Activated CD8-positive, alpha-beta memory T cell treated with anti-CD3 and anti-CD28 coated beads, Interleukin-2, amount 50 U/mL, for 24 hours (primary cell): Measurements from ENCODE around the gene DENND11.

ENCODE experiments used
- DNase-seq: peaks from one replicate; pipeline ENCODE4 v3.0.0-alpha.2; 2020; ENCODE audit errors: extremely low read depth

Gene DENND11, protein sequence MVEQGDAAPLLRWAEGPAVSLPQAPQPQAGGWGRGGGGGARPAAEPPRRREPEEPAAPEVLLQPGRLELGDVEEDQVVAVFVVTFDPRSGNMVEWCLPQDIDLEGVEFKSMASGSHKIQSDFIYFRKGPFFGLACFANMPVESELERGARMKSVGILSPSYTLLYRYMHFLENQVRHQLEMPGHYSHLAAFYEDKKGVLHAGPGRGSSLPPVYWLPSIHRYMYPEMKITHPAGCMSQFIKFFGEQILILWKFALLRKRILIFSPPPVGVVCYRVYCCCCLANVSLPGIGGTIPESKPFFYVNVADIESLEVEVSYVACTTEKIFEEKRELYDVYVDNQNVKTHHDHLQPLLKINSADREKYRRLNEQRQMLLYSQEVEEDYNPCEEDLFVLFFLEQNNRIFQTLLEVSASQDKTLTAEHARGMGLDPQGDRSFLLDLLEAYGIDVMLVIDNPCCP

DNA sequence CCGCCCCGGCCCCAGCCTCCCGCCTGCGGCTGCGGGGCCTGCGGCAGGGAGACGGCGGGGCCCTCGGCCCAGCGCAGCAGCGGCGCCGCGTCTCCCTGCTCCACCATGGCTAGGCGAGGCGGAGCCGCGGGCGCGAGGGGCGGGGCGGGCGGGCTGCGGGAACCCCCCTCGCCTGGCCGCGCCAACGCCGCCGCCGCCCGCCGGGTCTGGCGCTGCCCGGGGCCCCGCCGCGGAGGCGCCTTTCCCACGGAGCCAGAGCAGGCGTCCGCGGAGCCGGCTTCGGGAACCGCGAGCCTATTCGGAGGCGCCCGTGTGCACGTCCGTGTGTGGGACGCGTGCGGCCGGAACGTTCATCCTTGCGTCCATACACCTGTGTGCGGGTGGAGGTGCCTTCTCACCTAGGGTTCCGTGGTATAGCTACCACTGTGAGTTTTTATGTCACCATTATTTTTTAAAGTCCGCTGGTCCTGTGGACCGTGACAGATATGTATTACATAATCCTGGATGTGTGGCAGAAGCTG, at the start of gene DENND11:
TSS of gene DENND11 (minus strand) at position 120 of the 521 bp plus-strand sequence. CDS start at position 107, 13 bp downstream.
- DNase-seq: no peak

DNA sequence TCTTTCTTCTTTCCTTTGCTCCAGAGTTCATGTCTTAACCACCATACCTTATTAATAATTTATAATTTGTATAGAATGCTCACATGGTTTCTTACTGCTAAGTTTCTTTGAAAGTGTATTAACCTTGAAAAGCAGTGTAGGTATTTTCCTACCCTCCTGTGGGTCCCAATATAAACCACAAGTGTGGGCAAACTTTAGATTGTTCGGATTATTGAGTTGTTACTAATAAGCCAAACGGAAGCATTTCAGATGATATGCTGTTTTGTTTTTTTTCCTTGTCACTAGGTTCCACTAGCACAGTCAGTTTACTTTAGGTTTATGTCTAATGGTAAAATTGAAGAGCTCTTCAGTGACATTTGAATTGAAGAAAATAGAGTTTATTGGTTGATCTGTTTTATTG, 46.4 kb upstream of the DENND11 start:
- DNase-seq: no peak

GRCh38 chr7:141744131-141744530, 42.2 kb upstream of the DENND11 start:
- DNase-seq: no peak

GRCh38 chr7:141742229-141742628, 40.3 kb upstream of the DENND11 start:
- no peak for DNase-seq

DNA sequence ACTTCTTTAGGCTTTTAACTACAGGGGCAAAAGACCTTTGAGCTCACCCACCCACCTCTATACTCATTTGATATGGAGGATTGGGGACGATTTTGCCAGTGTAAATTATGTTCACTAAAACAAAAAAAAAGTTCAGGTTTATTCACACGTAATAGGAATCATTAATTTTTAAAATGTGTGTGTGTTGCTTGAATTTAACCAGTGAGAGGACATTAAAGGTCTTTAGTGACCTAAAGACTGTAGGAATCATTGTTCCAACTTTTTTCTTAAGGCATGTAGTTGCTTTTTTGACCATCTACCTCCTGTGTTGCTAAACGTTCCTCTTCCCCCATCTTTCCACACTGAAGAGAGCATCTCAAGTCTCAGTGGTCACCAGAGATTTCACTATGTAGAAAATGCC, 37.3 kb upstream of the DENND11 start:
- DNase-seq: no peak

- DNase-seq: no peak
Observed at GRCh38 chr7:141738592-141739013, 36.6 kb upstream of the DENND11 start.

GRCh38 chr7:141737836-141738591, 36.0 kb upstream of the DENND11 start, which contains the start of gene SSBP1:
SSBP1 (plus strand) TSS chr7:141738358; CDS start chr7:141739167, 809 bp downstream.
- DNase-seq: peak; percentile 81

- DNase-seq: no peak
Observed at GRCh38 chr7:141737118-141737835, 35.3 kb upstream of the DENND11 start.

DNA sequence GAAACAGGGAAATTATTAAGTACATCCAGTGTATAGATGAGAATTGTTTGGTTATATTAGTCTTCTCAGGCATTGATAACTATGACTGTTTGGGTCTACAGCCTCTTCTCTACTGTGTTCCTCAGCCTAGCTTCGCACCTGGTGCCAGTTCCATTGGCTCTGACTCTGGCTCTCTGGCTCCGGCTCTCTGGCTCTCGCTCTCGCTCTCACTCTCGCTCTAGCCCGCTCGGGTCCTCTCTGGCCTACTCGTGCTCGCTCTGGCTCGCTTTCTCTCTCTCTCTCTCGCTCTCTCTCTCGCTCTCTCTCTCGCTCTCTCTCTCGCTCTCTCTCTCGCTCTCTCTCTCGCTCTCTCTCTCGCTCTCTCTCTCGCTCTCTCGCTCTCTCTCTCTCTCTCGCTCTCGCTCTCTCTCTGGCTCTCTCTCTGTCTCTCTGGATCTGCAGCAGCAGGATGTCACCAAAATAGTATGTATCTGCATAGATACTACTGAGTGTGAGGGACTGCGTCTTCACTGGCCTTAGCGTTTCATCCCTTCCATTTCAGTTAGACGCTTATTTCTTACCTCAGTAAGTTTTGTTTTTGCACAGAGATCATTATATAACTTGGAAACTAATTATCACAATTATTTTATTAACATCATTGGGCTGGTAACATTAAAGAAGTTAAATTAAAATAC, 29.6 kb upstream of the DENND11 start:
- no peak for DNase-seq

- DNase-seq: no peak
Observed at GRCh38 chr7:141729020-141729419, 27.1 kb upstream of the DENND11 start.

DNA sequence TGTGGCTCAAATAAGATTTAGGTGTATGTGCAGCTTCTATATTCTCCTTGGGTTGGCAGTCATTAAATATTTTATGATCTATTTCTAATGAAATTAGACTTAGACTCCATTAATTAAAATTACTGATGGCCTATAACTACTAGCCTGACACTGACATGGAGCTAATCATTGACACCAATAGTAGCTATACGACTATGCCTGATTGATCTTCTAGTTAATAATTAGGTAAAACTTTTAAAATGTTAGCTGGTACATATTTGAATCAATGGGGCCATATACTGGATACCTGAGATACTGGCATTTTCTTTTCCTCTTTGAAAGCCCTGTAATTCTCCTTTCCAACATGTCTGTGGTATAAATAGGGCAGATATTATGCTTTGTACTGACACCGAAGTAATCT, 20.6 kb upstream of the DENND11 start:
- no peak for DNase-seq

GRCh38 chr7:141717450-141717849, 15.5 kb upstream of the DENND11 start:
- DNase-seq: no peak

DNA sequence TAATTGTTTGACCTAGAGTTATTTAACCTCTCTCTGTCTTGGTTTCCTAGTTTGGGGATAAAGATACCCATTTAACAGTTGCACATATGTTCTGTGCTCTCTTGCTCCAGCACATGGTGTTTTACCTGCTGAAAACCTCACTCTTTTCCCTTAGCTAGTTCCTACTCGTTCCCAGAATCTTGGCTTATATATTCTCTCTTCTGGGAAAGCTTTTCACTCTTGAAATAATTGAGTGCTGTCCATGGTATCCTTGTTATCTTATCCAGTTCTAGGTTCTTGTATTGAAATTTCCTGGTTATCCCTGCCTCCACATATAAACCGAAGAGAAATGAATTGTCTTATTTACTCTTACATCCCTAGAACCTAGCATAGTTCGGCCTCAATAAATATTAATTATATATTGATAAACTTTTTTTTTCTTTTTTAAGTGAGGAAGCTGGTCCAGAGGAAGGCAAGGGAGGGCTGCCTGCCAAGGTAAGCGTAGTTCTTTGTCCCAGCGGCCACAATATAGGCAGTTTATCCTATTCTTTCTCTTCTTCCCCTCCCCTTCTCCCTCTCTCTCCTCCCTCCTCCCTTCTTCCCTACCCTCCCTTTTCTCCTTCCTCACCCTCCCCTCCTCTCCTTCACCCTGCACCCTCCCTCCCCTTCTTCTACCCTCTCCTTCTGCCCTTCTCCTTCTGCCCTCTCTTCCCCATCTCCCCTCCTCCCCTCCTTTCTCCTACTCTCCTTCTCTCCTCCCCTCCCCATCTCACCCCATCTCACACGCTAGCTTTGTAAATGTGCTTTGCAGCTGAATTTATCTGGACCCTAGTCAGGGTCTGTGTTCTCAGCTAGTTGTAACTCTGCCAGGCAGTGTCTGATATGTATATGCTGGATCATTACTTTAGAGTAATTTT, 14.1 kb upstream of the DENND11 start:
- no peak for DNase-seq

DNA sequence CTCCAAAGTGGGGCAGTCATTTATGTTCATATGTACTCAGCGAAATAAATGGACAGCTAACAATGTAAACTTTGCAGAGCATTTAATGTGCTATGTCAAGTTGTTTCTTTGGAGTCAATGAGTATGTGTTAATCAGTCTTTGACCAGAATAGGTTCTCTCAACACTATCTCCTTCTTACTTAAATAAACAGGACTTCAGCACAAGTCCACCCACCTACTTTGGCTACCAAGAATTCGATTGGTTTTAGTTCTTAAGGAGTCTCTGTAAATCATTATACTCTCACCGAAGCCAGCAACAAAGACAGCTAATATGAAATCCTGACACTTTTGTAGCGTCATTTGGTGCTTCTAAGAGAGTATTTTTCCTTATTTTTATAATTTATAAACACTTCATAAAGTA, 13.1 kb upstream of the DENND11 start:
- DNase-seq: no peak

DNA sequence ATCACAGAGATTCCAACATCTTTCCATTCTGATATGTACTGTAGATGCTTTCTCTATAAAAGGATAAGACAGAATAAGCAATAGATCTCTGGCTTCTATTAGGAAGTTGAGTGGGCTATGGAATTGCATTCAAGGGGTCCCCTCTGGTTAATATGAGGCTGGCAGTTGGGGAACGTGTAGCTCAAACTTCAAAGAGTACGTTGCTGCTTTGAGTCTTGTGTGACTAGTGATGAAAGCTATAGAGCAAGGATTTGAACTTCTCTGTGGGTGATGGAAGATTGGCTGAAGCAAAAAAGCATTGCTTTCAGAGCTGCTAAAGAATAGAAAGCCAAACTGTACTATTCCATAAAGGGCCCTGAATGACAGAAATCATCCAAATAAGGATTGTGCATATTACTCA, 12.6 kb upstream of the DENND11 start:
- DNase-seq: no peak

GRCh38 chr7:141713890-141714289, 11.9 kb upstream of the DENND11 start:
- DNase-seq: no peak

DNA sequence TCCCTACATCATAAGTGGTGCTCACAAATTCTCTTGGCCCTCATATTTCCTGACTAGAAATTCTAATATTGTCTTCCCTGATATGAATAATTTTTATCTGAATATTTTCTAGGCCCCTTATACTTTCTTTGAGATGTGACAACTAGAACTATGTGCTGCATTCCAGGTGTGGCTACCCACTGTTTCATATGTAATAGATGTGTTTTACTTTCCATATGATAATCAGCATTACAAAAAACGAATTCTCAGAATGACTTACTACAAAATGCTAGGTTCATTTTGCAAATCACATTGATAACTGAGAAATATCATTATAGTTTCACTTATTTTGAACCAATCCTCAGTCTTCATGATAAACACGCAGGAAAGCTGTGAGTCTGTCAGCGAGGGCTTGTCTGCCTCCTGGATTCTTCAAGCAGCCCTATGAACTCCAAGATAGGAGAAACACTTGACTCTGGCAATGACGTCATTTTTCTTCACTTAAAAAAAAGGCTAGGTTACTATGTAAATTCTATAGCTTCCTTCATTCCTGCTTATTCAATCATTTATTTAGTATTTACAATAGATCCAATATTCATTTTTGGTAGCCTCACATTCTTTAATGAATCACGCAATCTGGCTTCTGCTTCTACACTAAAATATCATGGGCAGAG, 10.8 kb upstream of the DENND11 start:
- DNase-seq: no peak

DNA sequence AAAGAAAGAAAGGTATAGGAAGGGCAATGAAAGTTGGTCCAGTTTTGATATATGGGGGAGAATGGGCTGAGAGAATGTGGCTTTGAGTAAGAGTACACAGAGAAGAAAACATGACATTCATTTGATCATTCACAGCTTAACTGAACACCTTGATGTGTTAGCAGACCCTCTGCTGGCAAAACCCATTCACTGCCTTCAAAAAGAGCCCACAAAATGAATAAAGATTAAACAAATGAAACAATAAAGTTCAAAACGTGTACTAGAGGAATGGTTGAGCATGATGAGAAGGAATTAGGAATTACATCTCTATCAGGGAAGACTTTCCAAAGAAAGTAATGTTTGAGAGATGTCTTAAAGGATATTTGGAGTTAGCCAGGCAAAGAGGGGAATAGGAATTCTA, 8.3 kb upstream of the DENND11 start:
- no peak for DNase-seq

DNA sequence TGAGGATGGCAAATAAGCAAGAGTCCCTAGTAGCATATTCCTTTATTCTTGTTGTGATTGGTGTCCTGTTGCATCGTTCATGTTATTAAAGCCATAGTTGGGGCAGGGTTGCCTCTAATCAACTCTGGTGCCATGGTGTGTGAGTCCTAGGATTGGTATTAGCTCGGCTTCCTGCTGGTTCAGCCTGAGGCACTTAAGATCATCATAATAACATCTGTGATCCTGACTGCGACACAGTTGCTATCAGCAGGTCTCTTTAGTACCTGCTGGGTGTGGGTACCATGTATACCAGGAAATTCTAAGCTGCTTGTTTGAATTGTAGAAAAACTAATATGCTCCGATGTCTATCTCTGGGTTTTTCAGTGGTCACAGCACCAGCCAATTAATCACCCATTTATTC, 7.8 kb upstream of the DENND11 start:
- no peak for DNase-seq

DNA sequence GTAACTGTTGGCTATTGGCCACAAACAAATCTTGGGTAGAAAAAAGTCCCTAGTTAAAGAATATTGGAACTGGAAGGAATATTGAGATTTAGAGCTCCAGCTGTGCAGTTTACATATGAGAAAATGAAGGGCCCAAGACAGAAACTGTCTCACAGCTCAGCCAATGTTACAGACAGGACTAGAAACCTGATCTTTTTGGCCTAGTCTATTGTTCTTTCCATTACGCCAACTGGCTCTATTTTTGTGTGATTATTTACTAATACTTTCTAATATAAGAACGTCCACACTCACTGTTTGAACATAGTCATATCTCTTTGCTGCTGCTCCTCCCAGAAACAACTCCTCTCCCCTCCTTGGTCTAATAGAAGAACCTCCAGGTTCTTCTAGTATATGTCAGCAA, 7.4 kb upstream of the DENND11 start:
- DNase-seq: no peak
